GM19351 (cell line): ENCODE measurements around the gene COBLL1.
A peak's percentile ranks its signal among the peaks of the same experiment; 100 is the strongest.

Experiments used
- ATAC-seq: cut with Tn5 transposase; IDR thresholded peaks from one replicate; pipeline ENCODE4 v1.9.1; 2021; ENCODE audit warnings: mild to moderate bottlenecking, moderate library complexity; ENCODE audit not compliant: unreplicated experiment

The COBLL1 gene

DNA sequence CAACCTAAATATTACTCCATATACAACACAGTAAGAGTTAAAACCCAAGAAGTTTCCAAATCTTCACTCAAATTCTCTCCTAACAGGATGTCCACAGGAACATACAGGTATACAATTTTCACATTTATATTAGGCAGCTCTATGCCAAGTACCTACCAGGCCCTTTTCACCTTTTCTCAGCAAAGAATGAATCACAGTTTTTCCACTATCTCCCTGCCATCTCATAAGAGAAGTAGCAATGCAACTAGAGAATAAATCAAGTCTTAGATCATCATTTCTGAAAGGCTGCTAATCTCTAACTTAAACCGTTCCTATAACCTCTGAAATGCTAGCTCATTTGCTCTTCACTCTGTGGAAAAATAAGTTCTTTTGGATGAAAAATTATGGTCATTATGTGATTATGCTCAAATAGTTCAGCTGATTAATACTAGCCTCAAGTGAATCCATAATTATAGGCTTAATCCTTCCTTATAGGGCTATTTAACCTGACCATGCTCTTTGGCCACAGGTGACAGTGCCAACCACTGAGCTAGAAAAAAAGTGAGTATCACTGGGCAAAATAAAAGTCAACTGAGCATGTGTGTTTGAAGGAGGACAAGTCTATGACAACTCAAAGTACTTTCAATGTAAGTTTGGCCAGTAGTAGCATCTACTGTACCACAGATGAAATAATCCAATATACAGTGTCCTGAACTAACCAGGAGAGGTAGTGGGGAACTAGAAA, 79.7 kb downstream of the COBLL1 start:
- ATAC-seq = peak; percentile 2

- ATAC-seq = peak; percentile 99
These were observed 80.4 kb downstream of the COBLL1 start for GRCh38 chr2:164761201-164761600.

DNA sequence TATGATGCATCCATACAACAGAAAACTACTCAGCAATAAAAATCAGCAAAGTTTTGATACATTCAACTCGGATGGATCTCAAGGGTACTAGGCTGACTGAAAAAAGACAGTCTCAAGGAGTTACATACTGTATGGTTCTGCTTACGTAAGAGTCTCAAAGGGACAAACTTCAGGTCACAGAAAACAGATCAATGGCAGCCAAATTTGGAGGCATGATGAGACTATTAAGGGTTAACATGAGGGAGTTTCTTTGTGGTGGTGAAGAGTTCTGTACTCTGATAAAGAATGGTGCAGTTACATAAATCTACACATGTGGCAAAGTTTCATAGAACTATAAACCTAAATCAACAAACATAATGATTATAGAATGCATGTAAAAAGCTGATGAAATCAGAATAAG, 81.4 kb downstream of the COBLL1 start:
- no peak for ATAC-seq

DNA sequence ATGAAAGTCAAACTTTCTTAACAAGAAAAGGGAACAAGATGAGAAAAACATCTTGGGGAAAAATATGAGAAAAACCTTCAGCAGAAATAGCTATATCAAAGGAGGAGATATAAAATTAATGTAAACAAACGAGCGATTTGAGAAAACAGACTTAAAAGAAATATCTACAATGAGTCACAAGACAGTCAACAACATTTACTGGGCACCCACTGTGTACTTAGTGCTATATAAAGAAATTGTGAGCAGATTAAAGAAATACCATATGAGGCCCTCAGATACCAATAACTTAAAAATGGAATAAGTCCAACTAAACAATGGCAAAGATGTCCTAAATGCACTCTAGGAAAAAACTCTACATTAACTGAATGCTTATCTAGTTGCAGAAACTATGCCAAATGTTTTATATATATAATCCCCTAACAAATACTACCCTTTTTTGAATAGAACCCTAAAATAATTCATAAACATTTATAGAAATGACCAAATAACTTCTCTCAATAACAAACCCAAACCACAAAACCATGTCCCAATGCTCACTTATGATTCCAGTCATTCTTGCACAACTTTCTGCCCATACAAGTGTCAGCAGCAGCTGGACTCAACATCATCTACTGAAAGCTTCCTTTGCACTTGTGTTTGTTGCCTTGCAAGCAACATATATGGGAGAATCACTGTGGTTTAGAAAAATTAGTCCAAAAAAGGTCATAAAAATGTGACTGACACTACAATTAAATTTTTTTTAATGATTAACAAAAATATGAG, 83.5 kb downstream of the COBLL1 start:
- no peak for ATAC-seq

- no peak for ATAC-seq
These were observed 84.8 kb downstream of the COBLL1 start for GRCh38 chr2:164756773-164757172.

DNA sequence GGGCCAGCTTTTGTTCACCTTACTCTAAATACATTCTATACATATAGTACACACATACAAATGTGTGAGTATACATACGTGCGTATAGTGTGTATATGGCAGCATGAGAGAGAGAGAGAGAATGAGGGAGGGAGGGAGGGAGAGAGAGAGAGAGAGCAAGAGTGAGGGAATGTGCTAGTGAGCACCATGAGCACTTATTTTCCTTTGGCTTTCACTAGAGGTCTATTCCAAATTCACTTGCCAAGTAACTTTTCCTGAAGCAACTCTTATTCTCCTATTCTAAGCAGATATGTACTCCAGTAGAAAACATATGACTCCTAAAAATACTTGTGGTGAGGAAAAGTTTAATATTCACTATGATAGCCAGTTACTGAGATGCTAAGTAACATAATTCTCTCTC, 85.7 kb downstream of the COBLL1 start:
- no peak for ATAC-seq

DNA sequence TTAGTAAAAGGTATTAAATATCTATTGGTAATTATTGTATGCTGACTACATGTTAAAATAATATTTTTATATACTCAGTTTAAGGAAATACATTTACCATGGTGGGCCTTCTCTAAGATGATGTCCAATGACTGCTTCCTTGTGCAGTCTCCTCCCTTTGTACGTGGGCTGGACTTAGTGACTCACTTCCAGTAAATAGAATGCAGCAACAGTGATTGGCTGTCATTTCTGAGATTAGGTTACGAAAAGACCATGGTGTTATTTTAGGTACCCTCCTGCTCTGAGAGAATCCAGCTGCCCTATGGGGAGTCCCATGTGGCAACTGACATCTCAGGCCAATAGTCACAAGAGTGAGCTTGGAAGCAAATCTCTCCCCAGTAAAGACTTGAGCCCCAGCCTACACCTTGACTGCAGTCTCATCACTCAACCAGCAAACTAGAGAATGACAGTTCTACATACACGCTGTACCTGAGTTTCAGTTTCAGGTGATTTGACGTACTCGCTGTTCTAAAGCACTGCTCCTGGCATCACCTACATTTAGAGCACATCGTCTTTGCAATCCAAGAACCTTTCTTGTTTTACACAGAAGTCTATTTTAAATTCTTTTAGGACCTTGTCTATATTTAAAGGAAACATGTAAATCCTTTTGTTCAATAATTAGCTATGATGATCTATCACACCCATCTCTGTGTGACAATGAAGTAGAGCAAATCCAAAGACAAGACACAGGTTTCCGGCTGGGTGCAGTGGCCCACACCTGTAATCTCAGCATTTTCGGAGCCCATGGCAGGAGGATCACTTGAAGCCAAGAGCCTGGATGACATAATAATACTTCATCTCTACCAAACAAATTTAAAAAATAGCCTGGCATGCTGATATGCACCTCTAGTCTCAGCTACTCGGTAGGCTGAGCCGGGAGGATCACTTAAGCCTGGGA, 87.2 kb downstream of the COBLL1 start:
- peak; percentile 72 for ATAC-seq

GRCh38 chr2:164752956-164753355, 88.7 kb downstream of the COBLL1 start:
- no peak for ATAC-seq

DNA sequence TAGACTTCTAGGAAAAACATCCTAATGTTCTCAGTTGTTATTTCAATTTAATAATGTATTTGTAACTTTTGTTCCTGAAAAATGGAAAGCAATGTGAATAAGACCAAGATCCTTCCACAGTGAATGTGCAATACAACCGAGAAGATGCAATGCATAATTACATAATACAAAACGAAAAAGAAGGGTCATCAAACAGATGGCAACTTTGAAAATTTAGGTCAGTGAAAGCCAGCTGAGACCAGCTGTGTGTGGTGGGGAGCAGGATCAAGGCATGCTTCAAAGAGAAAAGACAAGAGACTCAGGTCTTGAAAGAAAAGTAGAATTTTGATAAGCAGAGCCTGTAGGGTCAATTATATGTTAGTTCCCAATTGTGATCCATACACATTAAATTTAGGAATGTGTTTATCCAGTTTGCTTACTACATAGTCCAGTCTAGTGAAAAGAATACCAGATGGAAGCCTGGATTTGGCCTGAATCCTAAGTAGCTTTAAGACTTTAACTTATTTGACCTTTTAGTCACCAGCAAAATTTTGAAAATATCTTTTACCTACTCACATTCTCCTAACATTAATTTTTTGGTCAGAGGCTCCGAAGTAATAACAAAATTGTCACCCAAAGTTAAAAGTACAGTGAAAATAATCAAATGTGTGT, 93.7 kb downstream of the COBLL1 start:
- ATAC-seq = no peak

- no peak for ATAC-seq
These were observed 94.5 kb downstream of the COBLL1 start for GRCh38 chr2:164747140-164747539.

DNA sequence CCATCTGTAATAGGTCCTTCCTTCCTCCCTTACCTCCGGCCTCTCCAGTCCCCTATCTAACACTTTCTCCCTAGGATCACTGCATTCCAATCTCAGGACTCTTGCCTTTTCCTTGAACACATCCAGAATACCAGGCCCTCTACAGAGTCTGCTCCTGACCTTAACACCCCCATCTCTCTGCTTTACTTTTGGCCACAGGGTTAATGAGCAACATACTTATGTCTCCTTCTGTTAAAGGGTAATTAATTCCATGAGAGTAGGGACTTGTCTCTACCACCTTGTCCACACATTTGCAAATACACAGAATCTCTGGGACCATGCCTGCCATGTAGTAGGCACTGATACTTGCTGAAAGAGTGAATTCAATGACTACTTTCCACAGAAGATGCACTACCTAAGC, 94.9 kb downstream of the COBLL1 start:
- no peak for ATAC-seq

DNA sequence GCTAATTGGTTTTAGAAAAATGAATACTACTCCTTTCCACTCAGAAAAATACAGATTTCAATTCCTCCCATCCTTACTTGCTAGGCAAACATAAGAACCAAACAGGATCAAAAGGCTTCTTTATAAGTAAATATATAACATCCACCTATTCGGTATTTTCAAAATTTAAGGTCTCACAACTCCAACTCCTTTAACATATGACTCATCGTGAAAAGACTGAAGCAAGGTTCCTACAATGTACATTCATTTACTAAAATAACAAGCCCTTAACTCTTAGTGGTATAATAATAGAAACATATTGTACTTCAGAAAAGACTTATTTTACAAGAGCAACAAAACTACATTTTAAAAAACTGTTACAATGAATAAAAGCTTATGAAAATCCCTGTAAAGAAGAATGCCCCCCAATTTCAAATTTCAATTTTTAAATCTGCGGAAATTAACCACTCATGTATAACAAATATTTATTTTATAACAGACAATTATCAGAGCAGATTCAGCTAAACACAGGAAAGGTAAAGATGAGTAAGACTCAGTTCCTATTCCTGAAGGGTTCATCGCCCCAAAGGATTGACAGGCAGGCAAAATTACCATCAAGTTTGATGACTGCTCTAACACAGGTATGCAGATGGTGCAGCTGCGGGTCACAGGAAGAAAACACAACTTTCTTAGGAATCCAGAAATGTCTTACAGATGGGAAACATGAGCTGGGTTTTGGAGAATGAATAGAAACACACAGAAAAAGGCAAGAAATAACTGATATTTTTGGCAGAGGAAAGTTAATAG, 96.4 kb downstream of the COBLL1 start:
- no peak for ATAC-seq

GRCh38 chr2:164742738-164743317, 98.8 kb downstream of the COBLL1 start:
- ATAC-seq = no peak

DNA sequence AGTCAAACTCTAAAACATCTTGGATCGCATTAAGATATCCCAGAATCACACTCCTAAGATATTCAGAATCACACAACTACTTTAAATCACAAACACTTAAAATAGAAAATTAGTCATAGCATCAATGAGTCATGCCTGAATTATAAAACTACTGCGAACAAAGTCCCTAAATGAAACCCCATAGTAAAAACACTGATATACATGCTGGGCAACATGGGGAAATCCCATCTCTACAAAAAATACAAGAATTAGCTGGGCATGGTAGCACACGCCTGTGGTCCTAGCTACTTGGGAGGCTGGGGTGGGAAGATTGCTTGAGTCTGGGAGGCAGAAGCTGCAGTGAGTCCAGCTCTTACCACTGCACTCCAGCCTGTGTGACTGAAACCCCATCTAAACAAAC, 101.7 kb downstream of the COBLL1 start:
- no peak for ATAC-seq

DNA sequence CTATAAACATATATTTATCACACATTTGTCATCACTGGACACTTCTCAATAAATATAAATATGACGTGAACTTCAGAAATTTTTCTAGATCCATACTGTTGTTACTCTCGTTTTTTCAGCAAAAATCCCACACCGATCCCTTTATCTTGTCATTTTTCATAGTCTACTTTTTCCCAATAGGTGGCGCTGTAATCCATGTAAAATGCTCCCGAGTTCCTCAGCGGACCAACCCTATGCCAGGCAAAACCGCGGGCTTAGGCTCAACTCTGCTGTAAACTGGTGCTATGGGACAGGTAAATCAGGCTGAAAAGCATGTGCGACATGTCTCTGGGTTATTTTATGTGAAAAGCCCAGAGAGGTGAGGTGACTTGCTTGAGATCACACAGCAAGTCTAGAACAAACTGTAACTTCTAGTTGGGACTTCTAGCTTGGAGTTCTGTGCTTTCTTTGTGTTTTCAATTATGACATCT, 104.0 kb downstream of the COBLL1 start:
- peak; percentile 80 for ATAC-seq

DNA sequence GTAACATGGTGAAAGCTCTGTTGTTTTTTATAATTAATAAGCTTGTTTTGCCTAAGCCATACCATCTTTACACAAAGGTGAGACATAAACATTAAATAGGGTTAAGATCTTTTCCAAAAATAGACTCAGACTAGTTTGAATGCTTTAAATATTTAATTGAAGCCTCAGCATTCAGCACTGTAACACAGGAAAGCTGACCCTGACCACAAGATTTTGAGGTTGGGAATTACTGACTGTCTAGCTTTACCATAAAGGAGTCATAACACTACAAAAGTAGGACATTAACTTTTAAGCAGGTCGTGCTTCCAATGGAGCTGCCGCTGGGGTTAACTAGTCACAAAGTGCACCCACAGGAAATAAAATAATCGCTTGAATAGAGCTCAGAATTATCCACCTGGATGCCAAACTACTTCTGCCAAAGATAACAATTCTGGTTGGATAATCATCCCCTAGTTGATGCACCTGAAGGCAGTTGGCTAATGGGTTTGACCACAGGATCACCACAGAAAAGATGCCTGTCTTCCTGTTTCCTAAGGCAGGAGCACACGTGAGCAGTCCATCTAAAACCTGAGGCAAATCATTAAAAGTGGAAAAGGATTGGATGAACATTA, 106.2 kb downstream of the COBLL1 start:
- no peak for ATAC-seq

- ATAC-seq = no peak
These were observed 107.4 kb downstream of the COBLL1 start for GRCh38 chr2:164734196-164734595.

GRCh38 chr2:164725542-164725941, 116.1 kb downstream of the COBLL1 start:
- ATAC-seq = no peak
